GM19043 (cell line): ENCODE data around the gene PLEKHA7.
"Not testable (repeated sequence)": the region's sequence is repeated elsewhere in the genome, so short reads cannot be mapped to it uniquely, and the experiment has no call there.

Experiments
- ATAC-seq: cut with Tn5 transposase; IDR thresholded peaks from one replicate; pipeline ENCODE4 v1.9.1; 2021; ENCODE audit warnings: low read depth; ENCODE audit not compliant: unreplicated experiment

The PLEKHA7 gene

GRCh38 chr11:16889905-16890304 is 124.3 kb downstream of the PLEKHA7 start:
- no peak for ATAC-seq

DNA sequence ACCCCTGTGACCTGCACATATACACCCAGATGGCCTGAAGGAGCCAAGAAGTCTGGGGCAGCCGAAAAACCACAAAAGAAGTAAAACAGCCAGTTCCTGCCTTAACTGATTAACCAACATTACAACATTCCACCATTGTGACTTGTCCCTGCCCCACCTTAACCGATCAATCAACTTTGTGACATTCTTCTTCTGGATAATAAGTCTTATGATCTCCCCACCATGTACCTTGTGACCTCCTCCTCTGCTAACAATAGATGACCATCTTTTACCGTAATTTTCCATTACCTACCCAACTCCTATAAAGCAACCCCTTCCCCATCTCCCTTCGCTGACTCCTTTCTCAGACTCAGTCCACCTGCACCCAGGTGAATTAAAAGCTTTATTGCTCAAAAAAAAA is 125.2 kb downstream of the PLEKHA7 start:
- ATAC-seq, result not testable (repeated sequence)

DNA sequence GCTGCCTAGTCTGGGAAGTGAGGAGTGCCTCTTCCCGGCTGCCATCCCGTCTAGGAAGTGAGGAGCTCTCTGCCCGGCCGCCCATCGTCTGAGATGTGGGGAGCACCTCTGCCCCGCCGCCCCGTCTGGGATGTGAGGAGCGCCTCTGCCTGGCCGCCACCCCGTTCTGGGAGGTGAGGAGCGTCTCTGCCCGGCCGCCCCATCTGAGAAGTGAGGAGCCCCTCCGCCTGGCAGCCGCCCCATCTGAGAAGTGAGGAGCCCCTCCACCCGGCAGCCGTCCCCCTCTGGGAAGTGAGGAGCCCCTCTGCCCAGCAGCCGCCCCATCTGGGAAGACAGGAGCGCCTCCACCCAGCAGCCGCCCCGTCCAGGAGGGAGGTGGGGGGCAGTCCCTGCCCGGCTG is 126.3 kb downstream of the PLEKHA7 start:
- not testable (repeated sequence) for ATAC-seq

DNA sequence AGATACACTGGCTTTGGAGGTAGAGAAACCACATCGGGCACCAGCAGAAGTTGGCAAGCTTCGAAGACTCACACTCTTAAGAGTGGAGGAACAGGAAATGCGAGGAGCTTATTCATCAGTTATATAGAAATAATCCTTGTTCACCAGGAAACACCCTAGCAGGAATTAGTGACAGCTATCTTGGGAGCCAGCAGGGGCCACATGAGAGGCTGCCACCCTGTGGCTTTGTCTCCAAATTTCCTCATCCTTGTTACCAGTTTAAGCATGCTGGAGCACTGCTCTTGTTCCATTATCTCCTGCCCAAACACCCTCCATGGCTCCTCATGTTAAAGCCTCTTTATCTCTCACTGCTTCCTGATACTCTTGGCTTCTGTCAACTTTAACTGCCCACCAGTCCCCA is 131.0 kb downstream of the PLEKHA7 start:
- no peak for ATAC-seq

DNA sequence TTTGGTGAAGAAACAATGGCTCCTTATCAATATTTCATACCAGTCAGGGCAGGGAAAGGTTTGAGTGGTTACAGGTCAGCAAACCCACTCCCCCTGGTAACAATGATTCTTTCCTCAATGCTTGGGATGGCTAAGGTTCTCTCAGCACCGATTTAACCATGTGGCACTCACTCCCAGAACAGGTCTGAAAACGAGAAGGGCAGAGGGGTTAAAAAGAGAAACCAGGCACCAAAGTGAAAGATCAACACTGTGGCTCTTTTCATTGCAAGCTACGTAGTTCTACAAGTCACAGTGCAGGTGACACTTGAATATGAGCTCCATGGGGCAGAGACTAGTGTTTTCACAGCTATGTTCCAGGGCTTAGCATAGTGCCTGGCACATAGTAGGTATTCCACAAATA is 132.4 kb downstream of the PLEKHA7 start:
- ATAC-seq, result no peak

DNA sequence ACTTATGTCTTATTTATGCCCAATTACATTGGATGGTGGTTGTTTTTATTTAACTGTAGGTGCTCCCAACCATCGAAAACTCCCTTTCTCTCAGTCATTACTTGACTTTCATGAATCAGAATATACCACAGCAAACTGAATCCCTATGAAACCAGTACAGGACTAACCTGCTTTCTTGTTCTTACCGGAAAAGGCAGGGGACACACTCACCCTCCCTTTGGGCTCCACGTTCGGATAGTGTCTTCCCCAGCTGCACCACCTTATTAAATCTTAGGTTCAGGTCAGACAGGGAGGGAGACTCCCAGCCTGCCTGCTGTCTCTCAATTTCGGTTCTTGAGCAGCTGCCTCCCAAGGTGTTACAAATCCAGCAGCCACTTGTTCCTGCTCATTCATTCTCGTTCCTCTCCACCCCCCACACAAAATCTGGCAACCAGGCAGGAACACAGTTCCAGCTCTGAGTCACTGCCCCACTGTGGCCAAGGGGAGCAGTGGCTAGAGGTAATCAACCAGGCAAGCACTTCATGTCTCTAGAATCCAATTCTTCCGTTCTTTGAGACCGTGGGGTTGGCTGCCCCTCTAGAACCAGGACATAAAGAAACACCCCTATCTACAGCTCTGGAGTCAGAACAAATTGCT is 133.0 kb downstream of the PLEKHA7 start:
- no peak for ATAC-seq

DNA sequence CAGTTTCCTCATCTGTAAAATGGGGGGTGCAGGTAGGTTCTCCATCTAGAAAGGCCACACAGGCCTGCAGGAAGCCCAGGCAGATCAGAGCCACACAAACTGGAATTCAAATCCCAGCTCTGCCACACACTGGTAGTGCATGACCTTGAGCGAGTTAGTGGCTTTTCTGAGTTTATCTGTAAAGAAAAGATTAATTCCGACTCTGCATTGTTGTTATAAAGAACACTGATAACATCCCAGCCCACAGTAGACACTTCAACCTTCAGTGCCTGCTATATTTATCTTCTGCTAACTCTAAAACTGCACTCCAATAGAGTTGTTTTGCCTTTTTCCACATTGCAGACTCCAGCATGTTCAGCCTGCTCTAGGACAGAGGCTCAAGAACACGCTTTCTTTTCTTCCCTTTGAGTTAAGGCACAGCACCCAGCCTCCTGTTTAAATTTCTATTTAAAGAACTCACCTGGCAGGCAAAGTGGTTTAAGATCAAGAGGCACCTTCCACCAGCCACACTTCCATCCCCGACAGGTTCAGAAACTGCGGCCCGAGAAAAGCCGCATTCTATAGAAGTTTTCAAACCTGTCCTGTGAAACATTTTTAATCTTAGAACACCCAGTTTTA is 133.9 kb downstream of the PLEKHA7 start:
- ATAC-seq, result no peak

GRCh38 chr11:16879690-16880089 is 134.5 kb downstream of the PLEKHA7 start:
- no peak for ATAC-seq

GRCh38 chr11:16876837-16877236 is 137.4 kb downstream of the PLEKHA7 start:
- no peak for ATAC-seq

DNA sequence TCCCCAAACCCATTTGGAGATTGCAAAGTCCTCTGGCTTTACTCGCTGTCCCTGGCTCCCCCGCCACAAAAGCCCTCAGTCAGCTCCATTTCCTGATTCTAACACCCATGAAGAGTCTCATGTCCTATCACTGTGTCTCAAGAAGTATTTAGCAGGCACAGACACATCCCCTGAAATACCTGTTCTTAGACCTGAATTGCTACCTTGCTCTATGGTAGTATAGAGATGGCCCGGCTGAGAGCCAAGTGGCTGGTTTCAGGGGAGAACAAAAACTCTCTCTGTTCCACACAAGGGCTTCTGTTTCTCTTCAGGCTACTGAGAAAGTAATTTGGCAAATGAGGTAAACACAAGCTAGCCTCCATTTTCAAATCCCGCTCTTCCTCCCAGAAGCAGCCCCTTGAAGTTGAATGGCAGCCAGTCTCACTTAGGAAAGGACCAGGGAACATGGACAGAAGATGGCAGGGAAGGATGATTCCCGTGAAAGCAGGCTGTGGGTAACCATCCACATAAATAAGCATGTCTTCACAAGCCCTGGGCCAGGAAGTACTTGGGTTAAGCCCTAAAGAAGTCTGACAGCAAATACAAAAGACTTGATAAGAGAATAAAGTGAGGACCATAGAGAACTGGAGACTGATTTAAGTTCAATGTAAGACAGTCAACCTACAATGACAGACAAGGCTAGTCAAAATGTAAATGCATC is 138.0 kb downstream of the PLEKHA7 start:
- ATAC-seq, result no peak

- no peak for ATAC-seq
Measured at GRCh38 chr11:16874275-16874975, 139.8 kb downstream of the PLEKHA7 start.

DNA sequence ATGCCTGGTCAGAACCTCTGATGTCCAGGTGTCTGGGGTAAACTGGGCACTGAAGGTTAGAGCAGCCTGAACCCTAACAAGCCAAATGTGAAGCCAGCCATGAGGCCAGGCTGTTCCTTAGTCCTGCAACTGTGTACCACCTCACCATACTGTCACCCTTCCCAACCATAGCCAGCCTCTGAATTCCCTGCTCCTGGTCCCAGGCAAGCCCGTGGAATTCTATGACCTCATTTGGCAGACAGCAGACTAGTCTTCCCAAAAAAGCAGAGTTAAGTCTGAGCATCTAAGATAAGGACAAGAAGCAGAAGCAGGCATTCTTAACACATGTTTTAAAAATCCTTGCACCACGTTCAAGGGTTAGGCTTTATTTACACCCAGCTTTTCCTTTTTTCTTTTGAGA is 140.9 kb downstream of the PLEKHA7 start:
- ATAC-seq, result no peak

- no peak for ATAC-seq
Measured at GRCh38 chr11:16871368-16871767, 142.8 kb downstream of the PLEKHA7 start.

GRCh38 chr11:16867097-16867496 is 147.1 kb downstream of the PLEKHA7 start:
- no peak for ATAC-seq

DNA sequence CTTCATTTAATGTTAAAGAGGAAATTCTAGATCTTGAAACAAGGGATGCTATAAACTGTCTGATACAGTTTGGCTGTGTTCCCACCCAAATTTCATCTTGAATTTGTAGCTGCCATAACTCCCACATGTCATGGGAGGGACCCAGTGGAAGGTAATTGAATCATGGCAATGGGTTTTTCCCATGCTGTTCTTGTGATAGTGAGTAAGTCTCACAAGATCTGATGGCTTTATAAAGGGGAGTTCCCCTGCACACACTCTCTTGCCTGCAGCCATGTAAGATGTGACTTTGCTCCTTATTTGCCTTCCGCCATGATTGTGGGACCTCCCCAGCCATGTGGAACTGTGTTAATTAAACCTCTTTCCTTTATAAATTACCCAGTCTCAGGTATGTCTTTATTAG is 149.8 kb downstream of the PLEKHA7 start:
- not testable (repeated sequence) for ATAC-seq

DNA sequence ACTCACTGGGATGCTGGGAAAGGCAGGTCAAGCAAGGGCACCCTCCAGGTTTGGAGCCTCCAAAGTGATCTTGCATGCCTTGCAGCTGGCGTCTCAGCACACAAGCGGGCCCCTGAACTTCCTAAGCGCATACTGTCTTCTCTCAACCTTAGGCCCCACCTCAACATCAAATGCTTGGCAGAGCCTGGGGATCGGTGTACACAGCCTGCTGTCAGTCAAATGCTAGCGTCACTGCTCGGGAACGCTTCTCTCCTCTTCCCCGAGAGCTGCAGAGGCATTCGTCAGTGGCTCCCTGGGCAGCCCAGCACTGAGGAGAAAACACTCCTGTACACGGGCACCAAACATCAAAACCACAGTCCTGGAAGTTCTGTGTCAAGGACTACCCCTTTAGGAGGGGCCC is 150.8 kb downstream of the PLEKHA7 start:
- no peak for ATAC-seq

DNA sequence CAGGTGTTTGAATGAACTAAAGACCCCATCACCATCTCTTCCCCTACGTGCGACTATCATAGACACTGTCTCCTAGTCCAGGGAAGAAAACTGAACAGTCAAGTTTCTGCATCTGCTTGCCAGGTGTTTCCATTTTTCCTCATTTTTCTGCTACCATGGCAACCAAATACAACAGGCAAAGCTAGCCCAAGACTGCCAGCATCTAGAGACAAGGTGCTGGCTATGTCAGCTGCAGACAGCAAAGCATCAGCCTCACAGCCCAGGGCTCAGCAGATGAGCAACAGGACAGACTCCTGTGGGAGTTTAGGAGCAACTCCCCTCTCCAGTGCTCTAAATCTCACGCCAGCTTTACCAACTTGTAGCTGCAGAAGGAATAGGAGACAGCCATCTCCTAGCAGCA is 151.5 kb downstream of the PLEKHA7 start:
- no peak for ATAC-seq

DNA sequence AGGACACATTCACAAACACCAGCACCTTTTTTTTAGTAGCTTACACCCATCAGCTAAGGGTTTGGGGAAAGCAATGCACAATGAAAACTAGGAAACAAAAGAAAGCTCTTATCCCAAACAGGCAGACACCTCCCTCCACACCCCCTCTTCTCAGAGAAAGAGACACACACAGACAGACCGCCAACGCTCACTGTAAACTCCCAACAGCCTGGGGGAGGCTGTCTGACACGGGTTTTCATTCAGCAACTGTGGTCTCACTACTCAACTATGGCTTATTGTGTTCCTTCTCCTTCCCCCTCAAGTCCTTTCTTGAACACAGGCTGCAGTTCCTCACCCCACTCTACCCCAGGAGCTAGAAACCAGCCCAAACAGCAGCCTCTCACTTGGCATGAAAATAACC is 152.4 kb downstream of the PLEKHA7 start:
- no peak for ATAC-seq

DNA sequence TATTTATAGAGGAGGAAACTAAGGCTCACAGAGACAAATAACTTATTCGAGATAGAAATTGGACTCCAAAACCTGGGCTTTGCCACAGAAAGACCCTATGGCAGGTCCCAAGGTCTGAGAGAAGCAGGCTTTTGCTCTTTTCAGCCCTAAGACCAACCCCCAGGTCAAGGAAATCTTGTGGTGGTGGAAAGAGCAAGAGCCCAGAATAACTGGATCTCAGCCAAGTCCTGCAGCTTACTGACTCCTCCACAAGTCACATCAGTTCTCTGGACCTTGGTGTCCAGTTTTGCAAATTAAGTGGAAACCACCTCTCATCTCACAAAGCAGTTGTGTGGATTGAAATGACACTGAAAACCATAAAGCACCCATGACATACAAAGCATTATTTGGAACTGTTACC is 153.6 kb downstream of the PLEKHA7 start:
- ATAC-seq, result no peak

- ATAC-seq, result no peak
Measured at GRCh38 chr11:16859651-16860050, 154.6 kb downstream of the PLEKHA7 start.

GRCh38 chr11:16857186-16857585 is 157.0 kb downstream of the PLEKHA7 start:
- ATAC-seq, result no peak
